ENCODE measurements around the gene RHBDL2.

DNA sequence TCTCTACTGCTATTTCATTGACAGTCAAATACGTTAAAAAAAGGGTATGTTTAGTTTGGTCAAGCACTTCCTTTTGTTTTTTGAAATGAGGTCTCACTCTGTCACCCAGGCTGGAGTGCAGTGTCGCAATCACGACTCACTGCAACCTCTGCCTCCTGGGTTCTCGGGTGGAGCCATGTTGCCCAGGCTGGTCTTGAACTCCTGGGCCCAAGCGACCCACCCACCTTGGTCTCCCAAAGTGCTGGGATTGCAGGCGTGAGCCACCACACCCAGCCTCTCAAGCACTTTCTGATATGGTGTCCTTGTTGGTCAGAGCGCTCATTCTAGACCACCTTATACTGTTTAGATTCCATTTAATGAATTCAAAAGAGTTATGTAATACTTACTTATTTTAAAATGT, 20.9 kb upstream of the RHBDL2 start:
- TF ChIP-seq, protein P1, sequence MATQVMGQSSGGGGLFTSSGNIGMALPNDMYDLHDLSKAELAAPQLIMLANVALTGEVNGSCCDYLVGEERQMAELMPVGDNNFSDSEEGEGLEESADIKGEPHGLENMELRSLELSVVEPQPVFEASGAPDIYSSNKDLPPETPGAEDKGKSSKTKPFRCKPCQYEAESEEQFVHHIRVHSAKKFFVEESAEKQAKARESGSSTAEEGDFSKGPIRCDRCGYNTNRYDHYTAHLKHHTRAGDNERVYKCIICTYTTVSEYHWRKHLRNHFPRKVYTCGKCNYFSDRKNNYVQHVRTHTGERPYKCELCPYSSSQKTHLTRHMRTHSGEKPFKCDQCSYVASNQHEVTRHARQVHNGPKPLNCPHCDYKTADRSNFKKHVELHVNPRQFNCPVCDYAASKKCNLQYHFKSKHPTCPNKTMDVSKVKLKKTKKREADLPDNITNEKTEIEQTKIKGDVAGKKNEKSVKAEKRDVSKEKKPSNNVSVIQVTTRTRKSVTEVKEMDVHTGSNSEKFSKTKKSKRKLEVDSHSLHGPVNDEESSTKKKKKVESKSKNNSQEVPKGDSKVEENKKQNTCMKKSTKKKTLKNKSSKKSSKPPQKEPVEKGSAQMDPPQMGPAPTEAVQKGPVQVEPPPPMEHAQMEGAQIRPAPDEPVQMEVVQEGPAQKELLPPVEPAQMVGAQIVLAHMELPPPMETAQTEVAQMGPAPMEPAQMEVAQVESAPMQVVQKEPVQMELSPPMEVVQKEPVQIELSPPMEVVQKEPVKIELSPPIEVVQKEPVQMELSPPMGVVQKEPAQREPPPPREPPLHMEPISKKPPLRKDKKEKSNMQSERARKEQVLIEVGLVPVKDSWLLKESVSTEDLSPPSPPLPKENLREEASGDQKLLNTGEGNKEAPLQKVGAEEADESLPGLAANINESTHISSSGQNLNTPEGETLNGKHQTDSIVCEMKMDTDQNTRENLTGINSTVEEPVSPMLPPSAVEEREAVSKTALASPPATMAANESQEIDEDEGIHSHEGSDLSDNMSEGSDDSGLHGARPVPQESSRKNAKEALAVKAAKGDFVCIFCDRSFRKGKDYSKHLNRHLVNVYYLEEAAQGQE (IDR thresholded peaks at IDR 0.05; ENCODE audit: insufficient read depth in 1 of 2, low read depth in 2 of 2, low read length in 1 of 2): no peak
- TF ChIP-seq, protein P2, sequence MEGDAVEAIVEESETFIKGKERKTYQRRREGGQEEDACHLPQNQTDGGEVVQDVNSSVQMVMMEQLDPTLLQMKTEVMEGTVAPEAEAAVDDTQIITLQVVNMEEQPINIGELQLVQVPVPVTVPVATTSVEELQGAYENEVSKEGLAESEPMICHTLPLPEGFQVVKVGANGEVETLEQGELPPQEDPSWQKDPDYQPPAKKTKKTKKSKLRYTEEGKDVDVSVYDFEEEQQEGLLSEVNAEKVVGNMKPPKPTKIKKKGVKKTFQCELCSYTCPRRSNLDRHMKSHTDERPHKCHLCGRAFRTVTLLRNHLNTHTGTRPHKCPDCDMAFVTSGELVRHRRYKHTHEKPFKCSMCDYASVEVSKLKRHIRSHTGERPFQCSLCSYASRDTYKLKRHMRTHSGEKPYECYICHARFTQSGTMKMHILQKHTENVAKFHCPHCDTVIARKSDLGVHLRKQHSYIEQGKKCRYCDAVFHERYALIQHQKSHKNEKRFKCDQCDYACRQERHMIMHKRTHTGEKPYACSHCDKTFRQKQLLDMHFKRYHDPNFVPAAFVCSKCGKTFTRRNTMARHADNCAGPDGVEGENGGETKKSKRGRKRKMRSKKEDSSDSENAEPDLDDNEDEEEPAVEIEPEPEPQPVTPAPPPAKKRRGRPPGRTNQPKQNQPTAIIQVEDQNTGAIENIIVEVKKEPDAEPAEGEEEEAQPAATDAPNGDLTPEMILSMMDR (IDR thresholded peaks at IDR 0.05): no peak
- no peak for TF ChIP-seq TCF7L2 (IDR thresholded peaks at IDR 0.05; ENCODE audit: low read depth, low read length)
- TF ChIP-seq SIN3A (IDR thresholded peaks at IDR 0.05; ENCODE audit: borderline replicate concordance, insufficient read depth, low read depth, low read length): no peak
